ENCODE measurements around the gene ULBP3.
"Not testable (repeated sequence)": the region's sequence is repeated elsewhere in the genome, so short reads cannot be mapped to it uniquely, and the experiment has no call there.

Gene ULBP3

GRCh38 chr6:150069706-150070105 is 785 bp upstream of the ULBP3 start:
- no peak for TF ChIP-seq CTCF (IDR thresholded peaks at IDR 0.05; ENCODE audit: insufficient read depth, low read depth, low read length, missing control alignments)
- no peak overlapping the region for H3K4me3 ChIP-seq (ENCODE audit: low read depth, low read length)
- DNase-seq (ENCODE audit: low read depth): no peak

GRCh38 chr6:150068151-150068550 is 770 bp downstream of the ULBP3 start:
- TF ChIP-seq CTCF (IDR thresholded peaks at IDR 0.05; ENCODE audit: insufficient read depth, low read depth, low read length, missing control alignments): no peak
- H3K4me3 ChIP-seq (ENCODE audit: low read depth, low read length): no peak overlapping the region
- DNase-seq (ENCODE audit: low read depth): no peak

GRCh38 chr6:150065083-150065482 is 3.8 kb downstream of the ULBP3 start:
- no peak for TF ChIP-seq CTCF (IDR thresholded peaks at IDR 0.05; ENCODE audit: insufficient read depth, low read depth, low read length, missing control alignments)
- no peak for DNase-seq (ENCODE audit: low read depth)
- no peak overlapping the region for H3K4me3 ChIP-seq (ENCODE audit: low read depth, low read length)

- no peak for TF ChIP-seq CTCF (IDR thresholded peaks at IDR 0.05; ENCODE audit: insufficient read depth, low read depth, low read length, missing control alignments)
- DNase-seq (ENCODE audit: low read depth): no peak
- H3K4me3 ChIP-seq (ENCODE audit: low read depth, low read length): no peak overlapping the region
These were observed 5.3 kb downstream of the ULBP3 start for GRCh38 chr6:150063640-150064039.

GRCh38 chr6:150059973-150060372 is 8.9 kb downstream of the ULBP3 start:
- not testable (repeated sequence) for H3K4me3 ChIP-seq (ENCODE audit: low read depth, low read length)
- DNase-seq (ENCODE audit: low read depth): peak; percentile 35

- TF ChIP-seq CTCF (IDR thresholded peaks at IDR 0.05; ENCODE audit: insufficient read depth, low read depth, low read length, missing control alignments): no peak
- DNase-seq (ENCODE audit: low read depth): no peak
- no peak overlapping the region for H3K4me3 ChIP-seq (ENCODE audit: low read depth, low read length)
These were observed 9.9 kb downstream of the ULBP3 start for GRCh38 chr6:150058986-150059385.

- no peak for TF ChIP-seq CTCF (IDR thresholded peaks at IDR 0.05; ENCODE audit: insufficient read depth, low read depth, low read length, missing control alignments)
- no peak for DNase-seq (ENCODE audit: low read depth)
- no peak overlapping the region for H3K4me3 ChIP-seq (ENCODE audit: low read depth, low read length)
These were observed 10.6 kb downstream of the ULBP3 start for GRCh38 chr6:150058231-150058792.

All from GM12865 (cell line).